GM23338 (cell line): ENCODE measurements around the gene DLGAP4.

Source experiments
- CREB1 ChIP-seq: fragments of 250-450 bp; sonication (Bioruptor Pico); IDR thresholded peaks from 2 replicates; pipeline ENCODE4 v1.5.0; 2020; ENCODE audit warnings: low read depth, mild to moderate bottlenecking, moderate library complexity
- CTCF ChIP-seq, 2 experiments: fragments of 200-600 bp in 1 of 2; sonication (generic) in 1 of 2; conservative IDR thresholded peaks; 2 replicates each; pipeline versions ENCODE4 v1.5.1 to v1.6.1; 2016 to 2017; ENCODE audit warnings: antibody characterized with exemption in 2 of 2, low read depth in 2 of 2, mild to moderate bottlenecking in 2 of 2, moderate library complexity in 1 of 2
- ETS1 ChIP-seq: IDR thresholded peaks from 2 replicates; pipeline ENCODE4 v1.6.1; 2016; ENCODE audit warnings: antibody characterized with exemption
- EZH2 ChIP-seq: fragments of 200-600 bp; sonication (generic); IDR thresholded peaks from one replicate; pipeline ENCODE4 v1.8.0; 2017; ENCODE audit warnings: antibody characterized with exemption, mild to moderate bottlenecking, low read depth; ENCODE audit not compliant: unreplicated experiment
- EZH2phosphoT487 ChIP-seq: fragments of 200-600 bp; sonication (generic); IDR thresholded peaks from one replicate; pipeline ENCODE4 v1.8.1; 2018; ENCODE audit warnings: antibody characterized with exemption; ENCODE audit not compliant: unreplicated experiment
- JUNB ChIP-seq: IDR thresholded peaks from one replicate; pipeline ENCODE4 v1.6.1; 2016; ENCODE audit warnings: antibody characterized with exemption; ENCODE audit not compliant: unreplicated experiment
- NANOG ChIP-seq: IDR thresholded peaks from 2 replicates; pipeline ENCODE4 v1.6.1; 2016; ENCODE audit warnings: antibody characterized with exemption, borderline replicate concordance
- POLR2AphosphoS5 ChIP-seq: IDR thresholded peaks from 2 replicates; pipeline ENCODE4 v1.6.1; 2016; ENCODE audit warnings: antibody characterized with exemption, low read depth
- STAT1 ChIP-seq: IDR thresholded peaks from one replicate; pipeline ENCODE4 v1.6.1; 2016; ENCODE audit warnings: antibody characterized with exemption; ENCODE audit not compliant: unreplicated experiment
- ZNF114 ChIP-seq: fragments of 250-450 bp; sonication (Bioruptor Pico); IDR thresholded peaks from 2 replicates; pipeline ENCODE4 v1.5.0; 2020; ENCODE audit warnings: mild to moderate bottlenecking, moderate library complexity
- ZNF331 ChIP-seq: fragments of 250-450 bp; sonication (Bioruptor Pico); IDR thresholded peaks from 2 replicates; pipeline ENCODE4 v1.5.0; 2020; ENCODE audit warnings: low read depth, mild to moderate bottlenecking, moderate library complexity
- TF ChIP-seq, protein P1 (sequence below): IDR thresholded peaks from one replicate; pipeline ENCODE4 v1.6.1; 2018; ENCODE audit warnings: antibody characterized with exemption; ENCODE audit not compliant: unreplicated experiment
- TF ChIP-seq, protein P2 (sequence below): fragments of 250-450 bp; sonication (Bioruptor Pico); IDR thresholded peaks from 2 replicates; pipeline ENCODE4 v1.5.0; 2020; ENCODE audit warnings: mild to moderate bottlenecking, moderate library complexity

- TF ChIP-seq CTCF (conservative IDR thresholded peaks at IDR 0.05; ENCODE audit: low read depth in 2 of 2): peak; percentile 67 to 74
- TF ChIP-seq, protein P1, sequence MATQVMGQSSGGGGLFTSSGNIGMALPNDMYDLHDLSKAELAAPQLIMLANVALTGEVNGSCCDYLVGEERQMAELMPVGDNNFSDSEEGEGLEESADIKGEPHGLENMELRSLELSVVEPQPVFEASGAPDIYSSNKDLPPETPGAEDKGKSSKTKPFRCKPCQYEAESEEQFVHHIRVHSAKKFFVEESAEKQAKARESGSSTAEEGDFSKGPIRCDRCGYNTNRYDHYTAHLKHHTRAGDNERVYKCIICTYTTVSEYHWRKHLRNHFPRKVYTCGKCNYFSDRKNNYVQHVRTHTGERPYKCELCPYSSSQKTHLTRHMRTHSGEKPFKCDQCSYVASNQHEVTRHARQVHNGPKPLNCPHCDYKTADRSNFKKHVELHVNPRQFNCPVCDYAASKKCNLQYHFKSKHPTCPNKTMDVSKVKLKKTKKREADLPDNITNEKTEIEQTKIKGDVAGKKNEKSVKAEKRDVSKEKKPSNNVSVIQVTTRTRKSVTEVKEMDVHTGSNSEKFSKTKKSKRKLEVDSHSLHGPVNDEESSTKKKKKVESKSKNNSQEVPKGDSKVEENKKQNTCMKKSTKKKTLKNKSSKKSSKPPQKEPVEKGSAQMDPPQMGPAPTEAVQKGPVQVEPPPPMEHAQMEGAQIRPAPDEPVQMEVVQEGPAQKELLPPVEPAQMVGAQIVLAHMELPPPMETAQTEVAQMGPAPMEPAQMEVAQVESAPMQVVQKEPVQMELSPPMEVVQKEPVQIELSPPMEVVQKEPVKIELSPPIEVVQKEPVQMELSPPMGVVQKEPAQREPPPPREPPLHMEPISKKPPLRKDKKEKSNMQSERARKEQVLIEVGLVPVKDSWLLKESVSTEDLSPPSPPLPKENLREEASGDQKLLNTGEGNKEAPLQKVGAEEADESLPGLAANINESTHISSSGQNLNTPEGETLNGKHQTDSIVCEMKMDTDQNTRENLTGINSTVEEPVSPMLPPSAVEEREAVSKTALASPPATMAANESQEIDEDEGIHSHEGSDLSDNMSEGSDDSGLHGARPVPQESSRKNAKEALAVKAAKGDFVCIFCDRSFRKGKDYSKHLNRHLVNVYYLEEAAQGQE: no peak
- no peak; the same call in 1 of the 2 replicates for TF ChIP-seq POLR2AphosphoS5
- no peak for TF ChIP-seq CREB1 (CRISPR knock-in tag)
- TF ChIP-seq EZH2: no peak
- TF ChIP-seq ETS1: no peak
- TF ChIP-seq ZNF114: no peak
- TF ChIP-seq EZH2phosphoT487: no peak
- no peak for TF ChIP-seq ZNF331
- no peak for TF ChIP-seq NANOG
- no peak for TF ChIP-seq JUNB
- no peak for TF ChIP-seq STAT1
- TF ChIP-seq, protein P2, sequence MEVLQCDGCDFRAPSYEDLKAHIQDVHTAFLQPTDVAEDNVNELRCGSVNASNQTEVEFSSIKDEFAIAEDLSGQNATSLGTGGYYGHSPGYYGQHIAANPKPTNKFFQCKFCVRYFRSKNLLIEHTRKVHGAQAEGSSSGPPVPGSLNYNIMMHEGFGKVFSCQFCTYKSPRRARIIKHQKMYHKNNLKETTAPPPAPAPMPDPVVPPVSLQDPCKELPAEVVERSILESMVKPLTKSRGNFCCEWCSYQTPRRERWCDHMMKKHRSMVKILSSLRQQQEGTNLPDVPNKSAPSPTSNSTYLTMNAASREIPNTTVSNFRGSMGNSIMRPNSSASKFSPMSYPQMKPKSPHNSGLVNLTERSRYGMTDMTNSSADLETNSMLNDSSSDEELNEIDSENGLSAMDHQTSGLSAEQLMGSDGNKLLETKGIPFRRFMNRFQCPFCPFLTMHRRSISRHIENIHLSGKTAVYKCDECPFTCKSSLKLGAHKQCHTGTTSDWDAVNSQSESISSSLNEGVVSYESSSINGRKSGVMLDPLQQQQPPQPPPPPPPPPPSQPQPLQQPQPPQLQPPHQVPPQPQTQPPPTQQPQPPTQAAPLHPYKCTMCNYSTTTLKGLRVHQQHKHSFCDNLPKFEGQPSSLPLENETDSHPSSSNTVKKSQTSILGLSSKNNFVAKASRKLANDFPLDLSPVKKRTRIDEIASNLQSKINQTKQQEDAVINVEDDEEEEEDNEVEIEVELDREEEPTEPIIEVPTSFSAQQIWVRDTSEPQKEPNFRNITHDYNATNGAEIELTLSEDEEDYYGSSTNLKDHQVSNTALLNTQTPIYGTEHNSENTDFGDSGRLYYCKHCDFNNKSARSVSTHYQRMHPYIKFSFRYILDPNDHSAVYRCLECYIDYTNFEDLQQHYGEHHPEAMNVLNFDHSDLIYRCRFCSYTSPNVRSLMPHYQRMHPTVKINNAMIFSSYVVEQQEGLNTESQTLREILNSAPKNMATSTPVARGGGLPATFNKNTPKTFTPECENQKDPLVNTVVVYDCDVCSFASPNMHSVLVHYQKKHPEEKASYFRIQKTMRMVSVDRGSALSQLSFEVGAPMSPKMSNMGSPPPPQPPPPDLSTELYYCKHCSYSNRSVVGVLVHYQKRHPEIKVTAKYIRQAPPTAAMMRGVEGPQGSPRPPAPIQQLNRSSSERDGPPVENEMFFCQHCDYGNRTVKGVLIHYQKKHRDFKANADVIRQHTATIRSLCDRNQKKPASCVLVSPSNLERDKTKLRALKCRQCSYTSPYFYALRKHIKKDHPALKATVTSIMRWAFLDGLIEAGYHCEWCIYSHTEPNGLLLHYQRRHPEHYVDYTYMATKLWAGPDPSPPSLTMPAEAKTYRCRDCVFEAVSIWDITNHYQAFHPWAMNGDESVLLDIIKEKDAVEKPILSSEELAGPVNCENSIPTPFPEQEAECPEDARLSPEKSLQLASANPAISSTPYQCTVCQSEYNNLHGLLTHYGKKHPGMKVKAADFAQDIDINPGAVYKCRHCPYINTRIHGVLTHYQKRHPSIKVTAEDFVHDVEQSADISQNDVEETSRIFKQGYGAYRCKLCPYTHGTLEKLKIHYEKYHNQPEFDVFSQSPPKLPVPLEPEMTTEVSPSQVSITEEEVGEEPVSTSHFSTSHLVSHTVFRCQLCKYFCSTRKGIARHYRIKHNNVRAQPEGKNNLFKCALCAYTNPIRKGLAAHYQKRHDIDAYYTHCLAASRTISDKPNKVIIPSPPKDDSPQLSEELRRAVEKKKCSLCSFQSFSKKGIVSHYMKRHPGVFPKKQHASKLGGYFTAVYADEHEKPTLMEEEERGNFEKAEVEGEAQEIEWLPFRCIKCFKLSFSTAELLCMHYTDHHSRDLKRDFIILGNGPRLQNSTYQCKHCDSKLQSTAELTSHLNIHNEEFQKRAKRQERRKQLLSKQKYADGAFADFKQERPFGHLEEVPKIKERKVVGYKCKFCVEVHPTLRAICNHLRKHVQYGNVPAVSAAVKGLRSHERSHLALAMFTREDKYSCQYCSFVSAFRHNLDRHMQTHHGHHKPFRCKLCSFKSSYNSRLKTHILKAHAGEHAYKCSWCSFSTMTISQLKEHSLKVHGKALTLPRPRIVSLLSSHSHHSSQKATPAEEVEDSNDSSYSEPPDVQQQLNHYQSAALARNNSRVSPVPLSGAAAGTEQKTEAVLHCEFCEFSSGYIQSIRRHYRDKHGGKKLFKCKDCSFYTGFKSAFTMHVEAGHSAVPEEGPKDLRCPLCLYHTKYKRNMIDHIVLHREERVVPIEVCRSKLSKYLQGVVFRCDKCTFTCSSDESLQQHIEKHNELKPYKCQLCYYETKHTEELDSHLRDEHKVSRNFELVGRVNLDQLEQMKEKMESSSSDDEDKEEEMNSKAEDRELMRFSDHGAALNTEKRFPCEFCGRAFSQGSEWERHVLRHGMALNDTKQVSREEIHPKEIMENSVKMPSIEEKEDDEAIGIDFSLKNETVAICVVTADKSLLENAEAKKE (CRISPR knock-in tag): no peak
These were observed 235.8 kb downstream of the DLGAP4 start for GRCh38 chr20:36541768-36542488.
